A673 (cell line): ENCODE measurements around the gene ANKRD44. TPM values are rescaled to one million over a fixed set of nuclear protein-coding genes. Genes with fewer than 3 reads are reported as not detected.

Source experiments
- BruUV-seq: library from RNA; stranded (reverse); fragments of 400-500 nt; replicated peaks from 2 replicates; lab custom pipeline; 2021; lab: Mats Ljungman, UMichigan
- CTCF ChIA-PET: fragments of 300-600 bp; sonication (Branson Sonifier 250); formaldehyde crosslinking; loops from one replicate; lab custom pipeline; 2022; ENCODE audit warnings: antibody characterized with exemption; lab: Charles Lee
- POLR2A ChIA-PET: fragments of 300-600 bp; sonication (Branson Sonifier 250); formaldehyde crosslinking; loops from one replicate; lab custom pipeline; 2022; ENCODE audit warnings: antibody characterized with exemption; ENCODE audit not compliant: low non-redundant PET; lab: Charles Lee
- DNase-seq: peaks from one replicate; pipeline ENCODE4 v3.0.0-alpha.2; 2015; ENCODE audit warnings: low spot score
- H3K27ac ChIP-seq: fragments of 200-600 bp; sonication (generic); 2 replicates; pipeline ENCODE4 v1.5.1; 2016; ENCODE audit warnings: mixed run types, low read depth, mild to moderate bottlenecking, mixed read lengths, antibody characterized with exemption, low read length; ENCODE audit not compliant: poor library complexity, severe bottlenecking
- H3K27me3 ChIP-seq: fragments of 200-600 bp; sonication (generic); replicated peaks from 2 replicates; pipeline ENCODE4 v1.6.1; 2017; ENCODE audit warnings: mixed run types, low read depth, mild to moderate bottlenecking, mixed read lengths, antibody characterized with exemption, low read length; ENCODE audit not compliant: insufficient read depth, poor library complexity
- H3K36me3 ChIP-seq: fragments of 200-600 bp; sonication (generic); 2 replicates; pipeline ENCODE4 v1.6.1; 2016; ENCODE audit warnings: mixed run types, mild to moderate bottlenecking, mixed read lengths, antibody characterized with exemption, low read length; ENCODE audit not compliant: insufficient read depth, poor library complexity, severe bottlenecking
- H3K4me1 ChIP-seq: fragments of 200-600 bp; sonication (generic); 2 replicates; pipeline ENCODE4 v1.6.1; 2017; ENCODE audit warnings: mixed run types, mild to moderate bottlenecking, mixed read lengths, antibody characterized with exemption, low read length; ENCODE audit not compliant: insufficient read depth, poor library complexity, severe bottlenecking
- H3K4me3 ChIP-seq: fragments of 200-600 bp; sonication (generic); 2 replicates; pipeline ENCODE4 v1.5.1; 2016; ENCODE audit warnings: low read depth, mixed run types, mild to moderate bottlenecking, mixed read lengths, low read length; ENCODE audit not compliant: poor library complexity, severe bottlenecking
- H3K9me3 ChIP-seq: fragments of 200-600 bp; sonication (generic); 2 replicates; pipeline ENCODE4 v1.6.1; 2016; ENCODE audit warnings: mixed run types, low read depth, mild to moderate bottlenecking, mixed read lengths, antibody characterized with exemption, low read length; ENCODE audit not compliant: poor library complexity, severe bottlenecking
- CTCF ChIP-seq: fragments of 300-800, 200-600 bp; sonication (generic); conservative IDR thresholded peaks from 2 replicates; pipeline ENCODE4 v1.5.1; 2017; ENCODE audit warnings: low read depth, mild to moderate bottlenecking, antibody characterized with exemption, low read length, moderate library complexity, mixed read lengths
- EZH2 ChIP-seq: fragments of 200-600 bp; sonication (generic); IDR thresholded peaks from 2 replicates; pipeline ENCODE4 v1.6.1; 2017; ENCODE audit warnings: borderline replicate concordance, low read depth, mild to moderate bottlenecking, mixed read lengths, antibody characterized with exemption, low read length; ENCODE audit not compliant: poor library complexity, severe bottlenecking
- intact Hi-C: fragments of 100-400 bp; cut with micrococcal nuclease; formaldehyde crosslinking; loops from one replicate; pipeline ENCODE4 v1.10.0; 2022; ENCODE audit not compliant: unreplicated experiment
- total RNA-seq: library from RNA; stranded (reverse); gene quantifications from 2 replicates; pipeline ENCODE4 v1.2.3, GENCODE V29; 2021

The ANKRD44 gene
- total RNA-seq, 1 experiment from 2014 or later = 17.0 TPM

- no peak for DNase-seq
- H3K4me1 ChIP-seq = peaks cover 13% of the 10 kb centered on the region
- no peaks in the 10 kb centered on the region for H3K36me3 ChIP-seq
- TF ChIP-seq CTCF (no peak), EZH2 (no peak)
- POLR2A ChIA-PET = no interaction called here
- intact Hi-C loops = no loop called here
- no peak overlapping the region for H3K4me3 ChIP-seq
- CTCF ChIA-PET = no interaction called here
- no TSS peak for BruUV-seq
- H3K9me3 ChIP-seq = no peaks in the 10 kb centered on the region
- H3K27ac ChIP-seq = no peak overlapping the region
- H3K27me3 ChIP-seq = no peaks in the 10 kb centered on the region
Measured at GRCh38 chr2:197278799-197279763, 31.5 kb downstream of the ANKRD44 start.

GRCh38 chr2:197277794-197278193 lies 32.8 kb downstream of the ANKRD44 start:
- no TSS peak for BruUV-seq
- TF ChIP-seq EZH2 (no peak), CTCF (no peak)
- H3K27me3 ChIP-seq = no peaks in the 10 kb centered on the region
- CTCF ChIA-PET = no interaction called here
- H3K27ac ChIP-seq = no peak overlapping the region
- POLR2A ChIA-PET = no interaction called here
- H3K4me3 ChIP-seq = no peak overlapping the region
- DNase-seq = no peak
- peaks cover 13% of the 10 kb centered on the region for H3K4me1 ChIP-seq
- H3K36me3 ChIP-seq = no peaks in the 10 kb centered on the region
- intact Hi-C loops = no loop called here
- no peaks in the 10 kb centered on the region for H3K9me3 ChIP-seq

- intact Hi-C loops = no loop called here
- DNase-seq = no peak
- TF ChIP-seq CTCF (no peak), EZH2 (no peak)
- POLR2A ChIA-PET = no interaction called here
- Histone ChIP-seq H3K9me3 (no peaks in the 10 kb centered on the region), H3K4me1 (peaks cover 13% of the 10 kb centered on the region), H3K36me3 (no peaks in the 10 kb centered on the region), H3K27me3 (no peaks in the 10 kb centered on the region), H3K27ac (no peak overlapping the region), H3K4me3 (no peak overlapping the region)
- CTCF ChIA-PET = no interaction called here
- no TSS peak for BruUV-seq
Measured at GRCh38 chr2:197276156-197276555, 34.4 kb downstream of the ANKRD44 start.
